ENCODE results near the gene ERLIN1.

Gene ERLIN1

GRCh38 chr10:100182908-100183307, 2.9 kb downstream of the ERLIN1 start:
- Histone ChIP-seq H3K4me1 (ENCODE audit: control insufficient read depth in 1 of 2, insufficient read depth in 1 of 2, low read depth in 1 of 2, low read length in 1 of 2) (peaks cover 87 to 89% of the 10 kb centered on the region in 2 experiments), H3K27me3 (no peaks in the 10 kb centered on the region), H3K4me3 (ENCODE audit: low read depth in 1 of 2, low read length in 1 of 2) (peak overlapping the region; percentile 76 to 91), H3K27ac (peak overlapping the region; percentile 94), H3K36me3 (no peaks in the 10 kb centered on the region), H3K9me3 (no peaks in the 10 kb centered on the region)
- TF ChIP-seq, protein P1, sequence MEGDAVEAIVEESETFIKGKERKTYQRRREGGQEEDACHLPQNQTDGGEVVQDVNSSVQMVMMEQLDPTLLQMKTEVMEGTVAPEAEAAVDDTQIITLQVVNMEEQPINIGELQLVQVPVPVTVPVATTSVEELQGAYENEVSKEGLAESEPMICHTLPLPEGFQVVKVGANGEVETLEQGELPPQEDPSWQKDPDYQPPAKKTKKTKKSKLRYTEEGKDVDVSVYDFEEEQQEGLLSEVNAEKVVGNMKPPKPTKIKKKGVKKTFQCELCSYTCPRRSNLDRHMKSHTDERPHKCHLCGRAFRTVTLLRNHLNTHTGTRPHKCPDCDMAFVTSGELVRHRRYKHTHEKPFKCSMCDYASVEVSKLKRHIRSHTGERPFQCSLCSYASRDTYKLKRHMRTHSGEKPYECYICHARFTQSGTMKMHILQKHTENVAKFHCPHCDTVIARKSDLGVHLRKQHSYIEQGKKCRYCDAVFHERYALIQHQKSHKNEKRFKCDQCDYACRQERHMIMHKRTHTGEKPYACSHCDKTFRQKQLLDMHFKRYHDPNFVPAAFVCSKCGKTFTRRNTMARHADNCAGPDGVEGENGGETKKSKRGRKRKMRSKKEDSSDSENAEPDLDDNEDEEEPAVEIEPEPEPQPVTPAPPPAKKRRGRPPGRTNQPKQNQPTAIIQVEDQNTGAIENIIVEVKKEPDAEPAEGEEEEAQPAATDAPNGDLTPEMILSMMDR (IDR thresholded peaks at IDR 0.05): no peak

DNA sequence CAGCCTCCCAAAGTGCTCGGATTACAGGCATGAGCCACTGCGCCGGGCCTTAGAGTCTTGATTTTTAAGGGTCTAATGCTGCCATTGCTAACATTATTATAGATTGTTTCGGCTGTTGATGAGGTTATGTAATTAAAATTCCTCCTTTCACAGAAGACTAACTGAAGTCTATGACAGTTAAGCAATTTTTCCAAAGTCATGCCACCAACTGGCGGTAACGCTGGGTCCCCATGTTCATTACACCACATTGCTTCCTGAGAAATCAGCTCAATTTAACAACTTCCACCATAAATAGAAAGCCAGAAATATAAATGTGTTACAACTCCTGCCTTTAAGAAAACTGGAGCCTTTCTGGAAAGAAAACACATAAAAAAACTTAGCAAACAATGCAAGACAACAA, 3.5 kb downstream of the ERLIN1 start:
- Histone ChIP-seq H3K27me3 (no peaks in the 10 kb centered on the region), H3K4me1 (ENCODE audit: control insufficient read depth in 1 of 2, insufficient read depth in 1 of 2, low read depth in 1 of 2, low read length in 1 of 2) (peaks cover 81 to 83% of the 10 kb centered on the region in 2 experiments), H3K36me3 (no peaks in the 10 kb centered on the region), H3K9me3 (no peaks in the 10 kb centered on the region), H3K4me3 (ENCODE audit: low read depth in 1 of 2, low read length in 1 of 2) (peak overlapping the region; percentile 32 to 76), H3K27ac (peak overlapping the region; percentile 94)
- TF ChIP-seq, protein P1 (IDR thresholded peaks at IDR 0.05): no peak

- TF ChIP-seq, protein P1 (IDR thresholded peaks at IDR 0.05): no peak
Observed at GRCh38 chr10:100175875-100176274, 10.0 kb downstream of the ERLIN1 start.

DNA sequence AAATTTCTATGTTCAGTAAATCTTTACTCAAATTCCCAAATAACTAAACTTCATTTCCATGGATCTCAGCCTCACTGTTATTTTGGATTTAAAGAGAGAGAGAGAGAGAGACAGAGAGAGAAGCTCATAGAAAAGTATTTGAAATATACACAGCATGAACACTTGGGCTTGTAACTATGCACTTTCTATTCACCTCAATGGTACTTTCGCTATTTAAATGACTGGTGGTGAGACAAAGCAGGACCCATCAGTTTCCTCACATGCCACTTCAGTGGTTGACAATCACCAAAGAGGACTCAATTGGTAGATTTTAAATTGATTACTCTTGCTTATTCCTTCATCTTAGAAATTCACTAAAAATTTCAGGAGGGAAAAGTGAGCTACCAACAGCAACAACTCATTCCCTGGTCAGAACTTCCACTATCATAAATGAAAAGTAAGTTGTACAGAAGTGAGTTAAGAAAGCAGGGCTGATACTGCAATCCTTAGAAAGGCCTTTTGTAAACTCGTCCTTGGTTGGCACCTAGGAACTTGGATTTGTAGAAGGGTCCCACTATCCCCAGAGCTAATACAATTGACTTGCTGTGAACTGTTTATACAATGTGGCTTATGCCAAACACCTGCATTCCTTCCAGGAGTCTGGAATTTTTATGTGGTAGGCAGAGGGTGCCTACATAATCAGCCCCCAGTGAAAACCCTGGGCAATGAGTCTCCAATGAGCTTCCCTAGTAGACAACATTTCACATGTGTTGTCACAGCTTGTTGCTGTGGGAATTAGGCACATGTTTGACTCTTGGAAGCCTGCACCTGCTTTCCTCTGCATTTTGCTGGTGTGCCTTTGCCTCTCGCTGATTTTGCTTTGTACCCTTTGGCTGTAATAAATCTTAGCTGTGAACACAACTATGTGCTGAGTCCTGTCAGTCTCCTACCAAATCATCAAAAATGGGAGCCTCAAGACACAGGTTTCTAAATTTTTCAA, 10.8 kb downstream of the ERLIN1 start:
- H3K9me3 ChIP-seq: no peaks in the 10 kb centered on the region
- no peak overlapping the region for H3K4me3 ChIP-seq (ENCODE audit: low read depth in 1 of 2, low read length in 1 of 2)
- H3K27me3 ChIP-seq: no peaks in the 10 kb centered on the region
- TF ChIP-seq, protein P1 (IDR thresholded peaks at IDR 0.05): no peak
- peak overlapping the region; percentile 53 for H3K27ac ChIP-seq
- H3K36me3 ChIP-seq: peaks cover 17% of the 10 kb centered on the region
- H3K4me1 ChIP-seq (ENCODE audit: control insufficient read depth in 1 of 2, insufficient read depth in 1 of 2, low read depth in 1 of 2, low read length in 1 of 2): peaks cover 13 to 19% of the 10 kb centered on the region in 2 experiments

More at GRCh38 chr10:100175875-100176274, 10.0 kb downstream of the ERLIN1 start:
- Histone ChIP-seq H3K27ac (peak overlapping the region; percentile 53), H3K9me3 (no peaks in the 10 kb centered on the region), H3K4me1 (ENCODE audit: control insufficient read depth in 1 of 2, insufficient read depth in 1 of 2, low read depth in 1 of 2, low read length in 1 of 2) (peaks cover 22 to 27% of the 10 kb centered on the region in 2 experiments), H3K36me3 (peaks cover 17% of the 10 kb centered on the region), H3K27me3 (no peaks in the 10 kb centered on the region), H3K4me3 (ENCODE audit: low read depth in 1 of 2, low read length in 1 of 2) (no peak overlapping the region)

- Histone ChIP-seq H3K4me3 (ENCODE audit: low read depth in 1 of 2, low read length in 1 of 2) (no peak overlapping the region), H3K9me3 (no peaks in the 10 kb centered on the region), H3K27me3 (no peaks in the 10 kb centered on the region), H3K4me1 (ENCODE audit: control insufficient read depth in 1 of 2, insufficient read depth in 1 of 2, low read depth in 1 of 2, low read length in 1 of 2) (peaks cover 0 to 5% of the 10 kb centered on the region in 2 experiments), H3K36me3 (peaks cover 17% of the 10 kb centered on the region), H3K27ac (peak overlapping the region; percentile 19)
- TF ChIP-seq, protein P1 (IDR thresholded peaks at IDR 0.05): no peak
Observed at GRCh38 chr10:100173035-100173434, 12.8 kb downstream of the ERLIN1 start.

Data from neutrophil (primary cell).